Measurements from ENCODE around the gene TAF4. TPM values are rescaled to one million over a fixed set of nuclear protein-coding genes. Genes with fewer than 3 reads are reported as not detected.
A peak's percentile ranks its signal among the peaks of the same experiment; 100 is the strongest.

Gene TAF4
- total and polyA plus RNA-seq, 2 of the 13 experiments (the other 11 are each of a cell fraction or from before 2014, with no cell fraction given), result 5.9 to 12.0 TPM

- TF ChIP-seq ZBTB49 (CRISPR knock-in tag; IDR thresholded peaks at IDR 0.05; ENCODE audit: borderline replicate concordance), result no peak
- 0 out of 2 replicates have a peak, but pooled peaks have one; percentile 15 for TF ChIP-seq NR2F6 (IDR thresholded peaks at IDR 0.05)
- 0 out of 2 replicates have a peak, but pooled peaks have one; percentile 30 for TF ChIP-seq NR2F6 (CRISPR knock-in tag; IDR thresholded peaks at IDR 0.05)
- TF ChIP-seq MXI1 (IDR thresholded peaks at IDR 0.05; ENCODE audit: borderline replicate concordance, low read depth, low read length), result peak; percentile 46; the same call in 1 of the 3 replicates
- TF ChIP-seq ZNF547 (CRISPR knock-in tag; IDR thresholded peaks at IDR 0.05), result no peak
- TF ChIP-seq FOXO1 (CRISPR knock-in tag; IDR thresholded peaks at IDR 0.05), result no peak; the same call in 1 of the 2 replicates
- TF ChIP-seq USF2 (IDR thresholded peaks at IDR 0.05; ENCODE audit: low read depth, low read length), result no peak
- TF ChIP-seq USF2 (CRISPR knock-in tag; IDR thresholded peaks at IDR 0.05; ENCODE audit: borderline replicate concordance), result no peak; the same call in 1 of the 2 replicates
- no peak for TF ChIP-seq KLF12 (CRISPR knock-in tag; IDR thresholded peaks at IDR 0.05; ENCODE audit: borderline replicate concordance)
- no peak for TF ChIP-seq MEIS1 (CRISPR knock-in tag; IDR thresholded peaks at IDR 0.05; ENCODE audit: borderline replicate concordance)
- no peak for TF ChIP-seq BRF2 (CRISPR knock-in tag; IDR thresholded peaks at IDR 0.05)
- TF ChIP-seq POGZ (CRISPR knock-in tag; IDR thresholded peaks at IDR 0.05), result peak; percentile 80; the same call in 1 of the 2 replicates
- no peak for TF ChIP-seq FOXA1 (IDR thresholded peaks at IDR 0.05)
- peak; percentile 40 for TF ChIP-seq FOXA1 (CRISPR knock-in tag; IDR thresholded peaks at IDR 0.05)
- peak; percentile 96 for TF ChIP-seq ZNF317 (CRISPR knock-in tag; IDR thresholded peaks at IDR 0.05)
- TF ChIP-seq ZNF280D (CRISPR knock-in tag; IDR thresholded peaks at IDR 0.05), result peak; percentile 61; the same call in 1 of the 2 replicates
- TF ChIP-seq ZBTB33 (CRISPR knock-in tag; IDR thresholded peaks at IDR 0.05), result peak; percentile 100
- peak; percentile 35; the same call in 1 of the 2 replicates for TF ChIP-seq NR2C2 (CRISPR knock-in tag; IDR thresholded peaks at IDR 0.05; ENCODE audit: borderline replicate concordance)
- peak; percentile 22; the same call in 1 of the 2 replicates for TF ChIP-seq FOXK1 (CRISPR knock-in tag; IDR thresholded peaks at IDR 0.05; ENCODE audit: borderline replicate concordance, low read depth)
- TF ChIP-seq ZNF207 (IDR thresholded peaks at IDR 0.05; ENCODE audit: borderline replicate concordance), result no peak
Measured at GRCh38 chr20:62002882-62003480, 62.7 kb downstream of the TAF4 start (continued).

Data from HepG2 (cell line).